Activated CD8-positive, alpha-beta memory T cell treated with anti-CD3 and anti-CD28 coated beads for 48 hours (primary cell): ENCODE data around the gene AGFG1.

ENCODE experiments used
- DNase-seq, 3 experiments: peaks; one replicate each; pipeline ENCODE4 v3.0.0-alpha.2; 2020; ENCODE audit warnings: low read depth in 2 of 3, low spot score in 2 of 3

AGFG1 gene, protein sequence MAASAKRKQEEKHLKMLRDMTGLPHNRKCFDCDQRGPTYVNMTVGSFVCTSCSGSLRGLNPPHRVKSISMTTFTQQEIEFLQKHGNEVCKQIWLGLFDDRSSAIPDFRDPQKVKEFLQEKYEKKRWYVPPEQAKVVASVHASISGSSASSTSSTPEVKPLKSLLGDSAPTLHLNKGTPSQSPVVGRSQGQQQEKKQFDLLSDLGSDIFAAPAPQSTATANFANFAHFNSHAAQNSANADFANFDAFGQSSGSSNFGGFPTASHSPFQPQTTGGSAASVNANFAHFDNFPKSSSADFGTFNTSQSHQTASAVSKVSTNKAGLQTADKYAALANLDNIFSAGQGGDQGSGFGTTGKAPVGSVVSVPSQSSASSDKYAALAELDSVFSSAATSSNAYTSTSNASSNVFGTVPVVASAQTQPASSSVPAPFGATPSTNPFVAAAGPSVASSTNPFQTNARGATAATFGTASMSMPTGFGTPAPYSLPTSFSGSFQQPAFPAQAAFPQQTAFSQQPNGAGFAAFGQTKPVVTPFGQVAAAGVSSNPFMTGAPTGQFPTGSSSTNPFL

DNA sequence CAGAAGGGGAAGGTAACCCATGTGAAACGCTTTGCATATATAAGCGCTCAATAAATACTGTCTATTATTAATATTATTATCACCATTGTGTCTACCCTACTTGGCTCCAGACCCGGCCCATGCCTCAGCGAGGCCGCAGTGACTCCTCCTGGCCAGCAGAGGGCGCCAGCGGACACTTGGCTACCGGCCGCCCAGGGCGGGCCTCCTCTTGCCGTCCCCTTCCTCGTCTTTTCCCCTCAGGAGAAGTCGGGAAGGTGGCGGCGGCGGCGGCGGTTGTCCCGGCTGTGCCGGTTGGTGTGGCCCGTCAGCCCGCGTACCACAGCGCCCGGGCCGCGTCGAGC is at the start of gene AGFG1:
AGFG1 (plus strand) TSS at position 233 of the 341 bp plus-strand sequence. CDS start 266 bp downstream, outside the sequence.
- peak; percentile 72 to 90 (median 89) for DNase-seq

- DNase-seq, result no peak
These were observed 48.1 kb upstream of the AGFG1 start for GRCh38 chr2:227423656-227424499.

GRCh38 chr2:227428731-227429285 is 43.1 kb upstream of the AGFG1 start:
- no peak for DNase-seq

GRCh38 chr2:227430639-227431038 is 41.3 kb upstream of the AGFG1 start:
- no peak for DNase-seq

DNA sequence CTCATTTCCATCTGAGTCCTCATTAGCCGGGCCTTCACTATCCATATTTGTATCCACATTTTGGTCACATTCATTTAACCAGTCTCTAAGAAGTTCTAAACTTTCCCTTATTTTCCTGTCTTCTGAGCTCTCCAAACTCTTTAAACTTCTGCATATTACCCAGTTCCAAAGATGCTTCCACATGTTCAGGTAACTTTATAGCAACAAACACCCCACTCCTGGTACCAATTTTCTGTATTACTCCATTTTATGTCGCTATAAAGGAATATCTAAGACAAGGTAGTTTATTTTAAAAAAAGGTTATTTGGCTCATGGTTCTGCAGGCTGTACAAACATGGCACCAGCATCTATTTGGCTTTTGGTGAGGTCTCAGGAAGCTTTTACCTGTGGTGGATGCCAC is 38.8 kb upstream of the AGFG1 start:
- no peak for DNase-seq

- no peak for DNase-seq
These were observed 35.4 kb upstream of the AGFG1 start for GRCh38 chr2:227436436-227437174.

DNA sequence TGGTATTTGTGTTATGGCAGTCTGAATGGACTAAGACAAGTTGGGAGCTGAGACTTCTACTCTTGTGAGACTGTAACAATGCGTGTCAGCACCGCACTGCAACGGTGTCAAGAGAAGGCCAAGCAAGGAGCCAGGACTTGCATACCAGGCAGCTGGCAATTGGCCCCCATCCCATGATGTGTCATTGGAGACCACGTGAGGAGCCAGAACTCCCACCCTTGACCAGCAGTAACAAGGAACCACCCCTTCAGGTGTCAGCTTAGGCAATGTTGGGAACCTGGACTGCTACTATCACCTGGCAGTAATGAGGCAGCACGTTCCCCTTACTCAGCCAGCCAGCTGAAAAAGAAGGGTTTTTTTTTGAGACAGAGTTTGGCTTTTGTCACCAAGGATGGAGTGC is 32.7 kb upstream of the AGFG1 start:
- no peak for DNase-seq

- no peak for DNase-seq
These were observed 29.3 kb upstream of the AGFG1 start for GRCh38 chr2:227442639-227443038.

DNA sequence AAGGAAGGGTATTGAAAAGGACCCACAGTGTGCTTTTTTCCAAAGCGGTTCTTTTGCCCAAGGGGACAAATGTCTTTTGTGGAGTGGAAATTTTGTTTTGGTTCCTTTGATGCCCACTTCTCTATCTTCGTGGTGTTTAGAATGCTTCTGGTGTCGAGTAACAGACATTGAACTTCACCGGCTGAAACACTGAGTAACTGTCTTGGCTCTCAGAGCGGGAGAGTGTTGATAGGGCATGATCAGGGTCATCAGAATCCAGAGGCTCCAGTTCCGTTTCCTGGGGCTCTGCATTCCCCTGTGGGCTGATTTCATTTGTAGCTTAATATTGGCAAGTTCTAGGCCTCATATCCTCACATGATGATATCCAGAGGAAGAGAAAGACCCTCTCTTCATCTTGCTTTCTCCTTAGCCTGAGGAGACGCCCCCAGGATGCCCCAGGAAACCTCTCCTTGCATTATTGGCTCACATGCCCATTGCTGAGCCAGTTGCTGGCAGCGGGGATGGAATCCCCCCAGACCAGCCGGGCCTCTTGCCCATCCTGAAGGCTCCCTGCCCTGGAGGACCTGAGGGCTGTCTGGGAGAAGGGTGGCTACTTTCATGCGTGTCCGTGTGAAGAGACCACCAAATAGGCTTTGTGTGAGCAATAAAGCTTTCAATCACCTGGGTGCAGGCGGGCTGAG is 27.9 kb upstream of the AGFG1 start:
- no peak for DNase-seq

- no peak for DNase-seq
These were observed 24.4 kb upstream of the AGFG1 start for GRCh38 chr2:227447606-227448005.

- DNase-seq, result no peak
These were observed 21.6 kb upstream of the AGFG1 start for GRCh38 chr2:227450311-227450841.

DNA sequence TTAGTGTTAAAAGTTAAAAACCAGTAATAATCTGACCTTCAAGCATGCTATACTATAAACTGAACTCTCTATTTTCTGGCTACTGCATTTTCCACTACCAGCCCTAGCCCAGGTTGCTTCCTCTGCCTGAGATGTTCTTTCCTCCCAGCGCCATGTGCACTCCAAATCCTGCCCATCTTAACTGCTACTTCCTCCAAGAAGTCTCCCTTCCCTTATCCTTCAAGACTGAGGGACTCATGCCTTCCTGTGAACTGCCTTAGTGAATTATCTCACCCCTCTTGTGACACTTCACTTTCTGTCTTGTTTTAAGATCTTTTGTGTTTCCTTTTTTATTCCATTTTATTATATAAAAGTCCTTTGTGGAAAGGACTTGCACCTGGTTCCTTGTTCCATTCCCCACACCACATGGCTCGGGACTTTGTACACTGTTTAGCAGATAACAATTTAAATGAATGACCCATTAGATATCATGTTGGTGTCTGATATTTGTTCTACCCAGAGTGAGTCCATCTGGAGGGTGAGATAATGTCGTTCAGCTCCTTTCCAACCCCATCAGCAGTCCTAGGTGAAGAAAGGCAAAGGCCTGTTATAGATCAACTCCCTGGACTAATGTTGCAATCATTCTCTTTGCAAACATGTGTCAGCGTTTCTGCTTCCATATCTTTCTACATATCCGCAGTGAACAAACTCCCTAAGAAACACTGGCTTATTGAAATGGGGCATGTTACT is 20.9 kb upstream of the AGFG1 start:
- DNase-seq, result no peak

GRCh38 chr2:227451655-227451992 is 20.3 kb upstream of the AGFG1 start:
- DNase-seq, result no peak

DNA sequence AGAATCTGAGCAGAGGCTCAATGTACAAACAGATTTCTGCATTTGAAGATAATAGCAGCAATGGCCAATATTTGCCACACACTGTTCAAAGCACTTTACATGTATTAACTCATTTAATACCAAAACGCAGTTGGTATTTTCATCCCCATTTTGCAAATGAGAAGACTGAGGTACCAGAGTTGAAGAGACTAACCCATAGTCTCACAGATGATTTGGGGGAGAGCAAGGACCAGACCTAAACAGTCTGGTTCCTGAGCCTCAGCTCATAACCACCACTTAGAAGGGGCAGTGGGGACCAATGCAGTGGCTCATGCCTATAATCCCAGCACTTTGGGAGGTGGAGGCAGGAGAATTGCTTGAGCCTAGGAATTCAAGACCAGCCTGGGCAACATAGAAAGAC is 18.1 kb upstream of the AGFG1 start:
- DNase-seq, result no peak

- DNase-seq, result no peak
These were observed 17.6 kb upstream of the AGFG1 start for GRCh38 chr2:227454323-227454860.

GRCh38 chr2:227455200-227455599 is 16.8 kb upstream of the AGFG1 start:
- no peak for DNase-seq

- no peak for DNase-seq
These were observed 15.9 kb upstream of the AGFG1 start for GRCh38 chr2:227456102-227456501.

GRCh38 chr2:227456772-227457171 is 15.2 kb upstream of the AGFG1 start:
- no peak for DNase-seq

GRCh38 chr2:227460070-227460485 is 11.9 kb upstream of the AGFG1 start:
- DNase-seq, result peak in 2 of 3 experiments; percentile 45 to 73
